HepG2 (cell line): Measurements from ENCODE around the gene ZSCAN2.

ENCODE experiments used
- IRF2 ChIP-seq: IDR thresholded peaks from 2 replicates; pipeline ENCODE4 v1.6.1; 2018; ENCODE audit warnings: missing genetic modification reagents, missing compliant biosample characterization
- ZSCAN30 ChIP-seq: sonication (generic); formaldehyde crosslinking; IDR thresholded peaks from 2 replicates; pipeline ENCODE4 v1.5.0; 2020; ENCODE audit warnings: mild to moderate bottlenecking, missing genetic modification reagents

DNA sequence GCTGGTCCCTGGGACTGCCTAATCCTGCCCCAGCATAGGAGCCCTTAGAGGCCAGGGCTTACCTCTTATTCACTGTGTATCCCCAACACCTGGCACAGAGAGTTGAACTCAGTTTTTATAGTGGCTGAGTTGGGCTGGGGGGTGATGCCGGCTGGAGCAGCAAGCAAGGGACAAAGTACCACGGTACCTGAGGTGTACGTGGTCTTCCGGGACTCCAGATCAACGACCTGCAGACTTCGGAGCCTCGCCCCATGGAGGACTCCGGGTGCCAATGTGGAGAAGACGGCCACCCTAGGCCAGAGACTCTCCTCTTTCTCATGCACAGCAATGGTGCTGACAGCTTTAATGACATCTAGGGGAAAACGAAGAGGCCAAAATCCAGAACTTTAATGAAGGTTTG lies 45.2 kb downstream of the ZSCAN2 start:
- TF ChIP-seq IRF2 (CRISPR knock-in tag) (no peak), ZSCAN30 (no peak)
